IMR-90 (cell line): ENCODE measurements around the gene ME3. TPM values are rescaled to one million over a fixed set of nuclear protein-coding genes. Genes with fewer than 3 reads are reported as not detected.

Source experiments
- CEBPB ChIP-seq: IDR thresholded peaks from 2 replicates; pipeline ENCODE4 v1.6.1; 2012; ENCODE audit warnings: low read depth, low read length, improper control_type of control experiment
- ELK1 ChIP-seq: fragments of 150-350 bp; IDR thresholded peaks from 2 replicates; pipeline ENCODE4 v1.6.1; 2016; ENCODE audit warnings: low read depth, mild to moderate bottlenecking, low read length, moderate library complexity, borderline replicate concordance
- NFE2L2 ChIP-seq: fragments of 150-350 bp; IDR thresholded peaks from 2 replicates; pipeline ENCODE4 v1.6.1; 2016; ENCODE audit warnings: low read depth, mild to moderate bottlenecking, low read length
- polyA plus RNA-seq, 3 experiments: library from polyadenylated mRNA; depleted of rRNA; stranded (reverse); fragments of >200 nt; gene quantifications; 2 replicates each; pipeline ENCODE4 v1.2.3, GENCODE V29; 2012; ENCODE audit warnings: low replicate concordance in 1 of 3
- total RNA-seq: library from RNA; depleted of rRNA; stranded (reverse); fragments of >200 nt; gene quantifications from 2 replicates; pipeline ENCODE4 v1.2.3, GENCODE V29; 2012

The ME3 gene
- total and polyA plus RNA-seq, 2 of the 4 experiments (the other 2 are of a cell fraction), result 7.8 to 9.0 TPM

- no peak for TF ChIP-seq CEBPB
- TF ChIP-seq ELK1, result no peak
- TF ChIP-seq NFE2L2, result no peak
These were observed 187.6 kb downstream of the ME3 start (continued) for GRCh38 chr11:86484795-86485166.
